ENCODE measurements around the gene SCYGR5.
"Not testable (repeated sequence)": the region's sequence is repeated elsewhere in the genome, so short reads cannot be mapped to it uniquely, and the experiment has no call there.

Gene SCYGR5

GRCh38 chr2:227673620-227674019 is 7.0 kb downstream of the SCYGR5 start:
- ATAC-seq, DNase-seq: not testable (repeated sequence)

DNA sequence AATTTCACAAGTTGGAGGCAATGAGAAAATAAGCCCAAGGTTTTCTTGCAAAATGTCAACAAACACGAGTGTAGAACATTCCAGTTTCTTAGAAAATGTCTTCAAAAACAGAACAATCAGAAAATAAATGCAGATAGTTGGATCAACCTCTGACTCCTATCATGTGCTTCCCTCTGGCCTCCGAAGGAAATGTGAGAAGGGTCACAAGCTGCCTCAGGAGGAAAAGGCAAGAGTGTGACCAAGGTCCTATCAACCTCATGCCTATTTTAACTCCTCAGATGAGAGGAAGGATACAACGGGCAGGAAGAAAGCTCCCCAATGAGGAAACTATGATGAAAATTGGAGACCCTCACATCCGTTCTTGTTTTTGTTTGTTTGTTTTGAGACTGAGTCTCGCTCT is 7.9 kb downstream of the SCYGR5 start:
- no peak for DNase-seq
- no peak for ATAC-seq

DNA sequence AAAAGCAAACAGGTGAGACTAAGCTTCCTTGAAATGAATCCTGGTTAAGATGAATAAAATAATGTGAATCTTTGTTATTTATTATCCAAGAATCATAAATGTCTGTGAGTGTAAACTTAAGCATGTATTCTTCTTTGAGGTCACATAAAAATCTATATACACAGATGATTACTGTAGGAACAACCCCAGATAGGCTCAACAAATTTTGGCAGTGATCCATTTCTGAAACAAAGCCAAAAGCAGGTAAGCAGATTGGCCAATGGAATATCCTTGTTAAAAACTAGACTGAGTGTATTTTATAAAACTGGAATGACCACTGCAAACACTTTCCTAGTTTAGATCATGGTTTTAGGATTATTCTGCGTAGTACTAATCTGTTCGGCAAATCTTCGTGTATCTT is 11.3 kb downstream of the SCYGR5 start:
- DNase-seq (no peak), ATAC-seq (no peak)

- DNase-seq (no peak), ATAC-seq (no peak)
Observed at GRCh38 chr2:227684258-227684657, 17.7 kb downstream of the SCYGR5 start.

DNA sequence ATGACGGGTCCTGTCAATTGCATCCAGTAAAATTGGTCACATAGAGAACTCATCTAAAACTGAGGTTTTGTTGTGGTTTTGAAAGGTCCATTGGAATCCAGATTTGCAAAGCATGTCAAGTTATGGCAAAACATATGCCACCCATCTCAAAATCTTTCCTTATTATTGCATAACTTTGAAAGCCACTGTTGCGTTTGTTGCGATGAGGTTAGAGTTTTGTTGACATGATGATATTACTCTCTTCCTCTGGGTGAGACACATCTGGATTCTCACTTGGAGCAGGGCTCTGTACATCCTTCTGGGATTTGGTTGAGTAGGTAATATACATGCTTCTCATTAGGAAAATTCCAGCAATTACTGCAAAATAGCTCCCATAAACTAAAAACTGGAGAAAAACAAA is 20.6 kb downstream of the SCYGR5 start:
- no peak for ATAC-seq
- no peak for DNase-seq

DNA sequence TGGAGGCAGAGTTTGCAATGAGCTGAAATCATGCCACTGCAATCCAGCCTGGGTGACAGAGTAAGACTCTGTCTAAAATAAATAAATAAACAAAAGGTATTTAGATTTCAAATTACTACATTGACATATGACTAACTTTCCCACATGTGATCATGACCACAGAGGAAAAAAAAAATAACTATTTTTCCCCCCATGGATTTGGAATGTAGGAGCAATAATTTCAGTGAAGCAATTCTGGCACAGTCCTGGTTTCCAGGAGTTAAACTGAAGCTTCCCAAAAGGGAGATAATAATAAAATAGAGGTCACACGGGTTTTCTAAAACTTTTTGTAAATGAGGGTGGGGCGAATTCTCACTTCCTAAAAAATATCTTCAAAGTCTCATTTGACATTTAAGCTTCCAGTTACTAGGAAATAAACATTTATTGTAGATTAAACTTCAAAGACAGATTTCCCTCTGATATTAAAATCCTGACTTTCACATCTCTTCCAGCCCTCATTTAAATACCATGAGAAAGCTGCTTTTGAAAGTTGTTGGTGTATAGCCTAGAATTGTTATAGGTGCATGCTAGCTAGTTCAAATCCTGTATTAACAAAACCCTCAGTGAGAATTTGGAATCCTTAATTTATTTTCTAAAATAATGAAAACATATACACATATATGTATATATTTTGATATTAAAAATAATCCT is 30.5 kb downstream of the SCYGR5 start:
- ATAC-seq (no peak), DNase-seq (no peak)

DNA sequence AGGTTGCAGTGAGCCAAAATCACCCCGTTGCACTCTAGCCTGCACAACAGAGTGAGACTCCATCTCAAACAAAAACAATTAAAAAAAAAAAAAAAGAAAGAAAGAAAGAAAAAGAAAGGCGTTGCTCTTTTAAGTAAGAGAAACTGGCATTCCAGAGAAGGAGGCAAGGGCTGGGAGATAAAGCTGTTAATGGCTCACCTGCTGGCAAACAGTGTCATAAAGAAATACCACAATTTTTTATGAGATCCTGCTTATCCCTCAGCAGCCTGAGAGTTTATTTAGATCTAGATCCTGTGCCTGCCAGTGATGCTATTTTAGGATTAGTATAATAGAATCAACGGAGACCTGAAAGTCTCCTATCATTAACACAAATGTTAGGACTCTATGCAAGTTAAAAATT is 35.0 kb downstream of the SCYGR5 start:
- DNase-seq, result no peak
- ATAC-seq, result no peak

DNA sequence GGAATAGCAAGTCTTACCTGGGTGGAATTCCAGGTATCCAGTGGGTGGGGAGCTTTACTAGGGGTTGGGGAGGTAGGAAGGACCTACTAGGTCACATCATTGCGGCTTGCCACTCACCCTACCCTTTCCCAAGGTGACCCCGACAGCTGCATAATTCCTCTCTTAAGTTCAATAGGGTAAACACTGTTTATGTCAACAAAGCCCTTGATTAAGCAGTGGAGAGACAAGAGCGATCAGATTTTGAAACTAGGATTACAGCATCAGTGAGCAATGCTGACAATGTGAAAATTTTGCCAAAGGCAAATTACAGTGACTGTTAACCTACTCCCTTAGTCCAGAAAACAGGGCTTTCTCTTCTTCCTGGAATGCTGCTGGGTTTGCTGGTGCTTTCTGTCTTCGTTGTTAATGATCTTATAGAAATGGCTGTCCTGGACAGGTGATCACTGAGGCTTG is 36.7 kb downstream of the SCYGR5 start:
- ATAC-seq, result no peak

DNA sequence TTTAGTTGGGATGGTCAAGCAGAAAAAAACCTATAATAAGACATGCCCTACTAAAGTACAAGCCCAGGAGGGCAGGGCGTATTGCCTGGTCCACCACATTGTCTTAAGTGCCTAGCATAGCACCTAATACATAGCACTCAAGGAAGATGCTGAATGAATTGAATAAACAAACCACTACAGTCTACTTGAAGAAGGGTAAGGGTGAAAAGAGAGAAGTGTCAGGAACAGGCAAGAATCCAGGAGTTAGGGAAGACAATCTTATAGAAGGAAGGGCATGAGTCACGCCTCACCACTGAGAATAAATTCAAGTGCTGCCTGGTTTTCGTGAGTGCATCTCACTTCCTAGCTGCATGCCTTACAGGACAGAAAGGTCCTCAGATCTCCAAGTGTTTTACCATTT is 37.4 kb downstream of the SCYGR5 start:
- ATAC-seq (no peak), DNase-seq (no peak)

More for the DNA sequence above, 36.7 kb downstream of the SCYGR5 start:
- DNase-seq, result no peak

DNA sequence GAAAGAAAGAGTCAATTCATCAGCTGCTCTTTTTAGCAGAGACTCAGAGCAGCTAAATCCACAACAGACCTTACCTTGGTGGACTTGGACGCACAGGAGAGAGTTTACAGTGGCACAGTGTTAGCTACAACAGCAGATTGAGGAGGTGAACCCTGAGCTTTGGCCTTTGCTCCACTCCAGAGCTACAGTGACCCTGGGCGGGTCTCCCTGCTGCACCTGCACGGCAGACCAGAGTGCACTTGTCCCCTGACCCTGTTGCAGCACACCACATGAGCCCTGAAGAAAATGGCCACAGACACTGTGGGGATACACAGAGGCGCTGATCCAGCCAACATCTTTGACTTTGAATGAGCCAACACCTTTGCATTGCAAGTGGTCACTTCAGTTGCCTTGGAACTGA is 40.3 kb downstream of the SCYGR5 start:
- DNase-seq (no peak), ATAC-seq (no peak)

DNA sequence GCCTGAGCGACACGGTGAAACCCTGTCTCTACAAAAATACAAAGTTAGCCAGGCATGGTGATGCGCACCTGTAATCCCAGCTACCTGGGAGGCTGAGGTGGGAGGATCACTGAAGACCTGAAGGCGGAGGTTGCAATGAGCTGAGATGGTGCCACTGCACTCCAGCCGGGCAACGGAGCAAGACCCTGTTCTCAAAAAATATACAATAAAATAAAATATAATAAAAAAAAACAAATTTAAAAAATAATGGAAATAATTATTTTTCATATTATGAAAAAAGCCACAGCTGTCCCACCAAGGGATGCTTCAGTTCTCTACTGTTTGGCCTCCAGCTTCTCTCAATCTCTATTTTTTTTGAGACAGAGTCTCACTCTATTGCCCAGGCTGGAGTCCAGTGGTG is 40.8 kb downstream of the SCYGR5 start:
- DNase-seq (no peak), ATAC-seq (no peak)

DNA sequence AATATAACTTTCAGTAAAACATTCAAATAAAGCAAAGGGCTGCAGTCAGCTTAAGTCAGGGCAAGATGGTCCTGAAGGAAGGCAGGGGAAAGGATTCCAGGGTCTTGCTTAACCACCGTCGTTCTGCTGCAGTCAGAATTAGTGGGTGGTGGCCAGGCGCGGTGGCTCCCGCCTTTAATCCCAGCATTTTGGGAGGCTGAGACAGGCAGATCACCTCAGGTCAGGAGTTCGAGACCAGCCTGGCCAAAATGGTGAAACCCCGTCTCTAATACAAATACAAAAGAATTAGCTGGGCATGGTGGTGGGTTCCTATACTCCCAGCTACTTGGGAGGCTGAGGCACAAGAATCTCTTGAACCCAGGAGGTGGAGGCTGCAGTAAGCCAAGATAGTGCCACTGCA is 44.4 kb downstream of the SCYGR5 start:
- ATAC-seq (no peak), DNase-seq (no peak)

DNA sequence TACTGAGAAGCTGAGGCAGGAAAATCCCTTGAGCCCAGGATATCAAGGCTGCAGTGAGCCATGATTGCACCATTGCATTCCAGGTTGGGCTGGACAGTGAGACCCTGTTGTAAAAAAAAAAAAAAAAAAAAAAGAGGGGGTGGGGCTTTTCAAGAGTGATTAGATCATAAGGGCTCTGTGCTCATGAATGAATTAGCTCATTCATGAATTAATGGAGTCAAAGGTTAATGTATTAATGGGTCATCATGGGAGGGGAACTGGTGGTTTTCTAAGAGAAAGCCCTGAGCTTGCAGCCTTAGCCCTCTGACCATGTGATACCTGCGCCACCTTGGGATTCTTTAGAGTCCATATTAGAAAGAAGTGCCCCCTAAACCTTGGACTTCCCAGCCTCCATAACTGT is 46.7 kb downstream of the SCYGR5 start:
- no peak for ATAC-seq

DNA sequence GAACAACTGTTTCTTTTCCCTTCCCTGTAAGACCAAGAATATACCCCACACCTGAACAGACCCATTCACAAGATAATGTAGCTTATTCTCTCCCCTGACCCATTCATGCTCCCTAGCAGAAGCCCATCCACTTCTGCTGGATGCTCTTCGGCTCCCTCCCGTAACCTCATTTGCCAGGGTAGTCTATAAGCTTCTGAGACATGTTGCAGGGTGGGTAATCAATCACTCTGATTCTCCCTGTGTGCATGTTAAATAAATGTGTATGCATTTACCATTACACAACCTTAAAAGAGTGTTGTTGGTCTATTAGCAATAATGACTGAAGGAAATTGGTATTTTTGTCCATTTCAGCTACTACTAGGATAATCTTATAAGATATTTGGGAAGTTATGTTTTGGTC is 49.9 kb downstream of the SCYGR5 start:
- DNase-seq, result no peak
- ATAC-seq, result no peak

More for the DNA sequence above, 46.7 kb downstream of the SCYGR5 start:
- DNase-seq, result no peak

All from stimulated activated naive CD8-positive, alpha-beta T cell treated with anti-CD3 and anti-CD28 coated beads, Interleukin-15, Interleukin-2, amounts not matched to agents 100 U/mL and 50 U/mL, for 24 hours (primary cell).